ENCODE measurements around the gene IRF4.

Gene IRF4

GRCh38 chr6:391559-392440 is at the start of gene IRF4:
Gene IRF4 (plus strand): TSS chr6:391752. CDS start chr6:393153, 1,401 bp downstream.
- TF ChIP-seq CTCF (IDR thresholded peaks at IDR 0.05), result no peak
- H3K27me3 Mint-ChIP-seq (ENCODE audit: low read depth, poor library complexity), result peaks cover 96% of the 10 kb centered on the region
- H3K4me1 Mint-ChIP-seq, result peaks cover 15% of the 10 kb centered on the region
- H3K9me3 Mint-ChIP-seq, result no peaks in the 10 kb centered on the region
- no peak within 1 kb of the TSS for H3K27ac Mint-ChIP-seq
- no peaks in the 10 kb centered on the region for H3K36me3 Mint-ChIP-seq (ENCODE audit: low read depth)
- peak; percentile 47 for DNase-seq
- H3K4me3 Mint-ChIP-seq, result peak within 1 kb of the TSS; percentile 78

- Mint-ChIP-seq H3K4me1 (peaks cover 17% of the 10 kb centered on the region), H3K9me3 (peaks cover 88% of the 10 kb centered on the region), H3K27me3 (ENCODE audit: low read depth, poor library complexity) (peaks cover 6% of the 10 kb centered on the region), H3K4me3 (no peak overlapping the region), H3K27ac (no peak overlapping the region), H3K36me3 (ENCODE audit: low read depth) (peaks cover 33% of the 10 kb centered on the region)
- TF ChIP-seq CTCF (IDR thresholded peaks at IDR 0.05), result no peak
- DNase-seq, result no peak
Measured at GRCh38 chr6:341914-342831, 49.4 kb upstream of the IRF4 start.

GRCh38 chr6:342832-343179 is 48.7 kb upstream of the IRF4 start:
- Mint-ChIP-seq H3K36me3 (ENCODE audit: low read depth) (peaks cover 33% of the 10 kb centered on the region), H3K4me3 (no peak overlapping the region), H3K4me1 (peaks cover 14% of the 10 kb centered on the region), H3K9me3 (peaks cover 90% of the 10 kb centered on the region), H3K27me3 (ENCODE audit: low read depth, poor library complexity) (peaks cover 6% of the 10 kb centered on the region), H3K27ac (no peak overlapping the region)
- no peak for DNase-seq
- no peak for TF ChIP-seq CTCF (IDR thresholded peaks at IDR 0.05)

- Mint-ChIP-seq H3K9me3 (peaks cover 91% of the 10 kb centered on the region), H3K36me3 (ENCODE audit: low read depth) (peaks cover 39% of the 10 kb centered on the region), H3K4me1 (peaks cover 9% of the 10 kb centered on the region), H3K4me3 (no peak overlapping the region), H3K27ac (no peak overlapping the region), H3K27me3 (ENCODE audit: low read depth, poor library complexity) (peaks cover 6% of the 10 kb centered on the region)
- no peak for DNase-seq
- no peak for TF ChIP-seq CTCF (IDR thresholded peaks at IDR 0.05)
Measured at GRCh38 chr6:343226-343935, 48.2 kb upstream of the IRF4 start.

- peaks cover 6% of the 10 kb centered on the region for H3K27me3 Mint-ChIP-seq (ENCODE audit: low read depth, poor library complexity)
- peak overlapping the region; percentile 48 for H3K27ac Mint-ChIP-seq
- peaks cover 93% of the 10 kb centered on the region for H3K9me3 Mint-ChIP-seq
Measured at GRCh38 chr6:343960-344815, 47.4 kb upstream of the IRF4 start.

More at GRCh38 chr6:343960-344815, 47.4 kb upstream of the IRF4 start:
- DNase-seq, result no peak
- H3K4me3 Mint-ChIP-seq, result no peak overlapping the region
- H3K36me3 Mint-ChIP-seq (ENCODE audit: low read depth), result peaks cover 46% of the 10 kb centered on the region
- no peak for TF ChIP-seq CTCF (IDR thresholded peaks at IDR 0.05)
- peaks cover 4% of the 10 kb centered on the region for H3K4me1 Mint-ChIP-seq
